Activated CD4-positive, alpha-beta T cell treated with anti-CD3 and anti-CD28 coated beads, Interleukin-2, amount 50 U/mL, for 4 hours (primary cell): ENCODE data around the gene ACTR5.
A peak's percentile ranks its signal among the peaks of the same experiment; 100 is the strongest.

Source experiments
- DNase-seq, 2 experiments: peaks; one replicate each; pipeline ENCODE4 v3.0.0-alpha.2; 2020

ACTR5 gene

DNA sequence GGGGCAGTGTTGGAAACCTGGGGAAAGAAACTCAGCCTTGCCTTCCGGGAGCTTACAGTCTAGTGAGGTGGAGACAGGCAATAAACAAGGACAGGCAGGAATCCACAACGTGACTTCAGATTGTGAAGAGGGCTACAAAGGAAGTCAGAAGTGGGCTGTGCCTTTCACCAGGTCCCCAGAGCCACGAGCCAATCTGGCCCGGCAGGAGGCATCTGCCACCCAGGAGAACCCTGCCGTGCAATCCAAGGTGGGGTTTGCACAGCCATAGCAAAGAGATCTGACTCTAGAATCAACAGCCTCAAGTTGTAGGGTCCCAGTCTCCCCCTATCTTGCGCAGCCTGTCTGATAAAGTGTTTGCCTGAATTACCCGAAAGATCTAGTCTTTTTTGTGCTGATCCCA is 18.5 kb upstream of the ACTR5 start:
- DNase-seq = no peak

DNA sequence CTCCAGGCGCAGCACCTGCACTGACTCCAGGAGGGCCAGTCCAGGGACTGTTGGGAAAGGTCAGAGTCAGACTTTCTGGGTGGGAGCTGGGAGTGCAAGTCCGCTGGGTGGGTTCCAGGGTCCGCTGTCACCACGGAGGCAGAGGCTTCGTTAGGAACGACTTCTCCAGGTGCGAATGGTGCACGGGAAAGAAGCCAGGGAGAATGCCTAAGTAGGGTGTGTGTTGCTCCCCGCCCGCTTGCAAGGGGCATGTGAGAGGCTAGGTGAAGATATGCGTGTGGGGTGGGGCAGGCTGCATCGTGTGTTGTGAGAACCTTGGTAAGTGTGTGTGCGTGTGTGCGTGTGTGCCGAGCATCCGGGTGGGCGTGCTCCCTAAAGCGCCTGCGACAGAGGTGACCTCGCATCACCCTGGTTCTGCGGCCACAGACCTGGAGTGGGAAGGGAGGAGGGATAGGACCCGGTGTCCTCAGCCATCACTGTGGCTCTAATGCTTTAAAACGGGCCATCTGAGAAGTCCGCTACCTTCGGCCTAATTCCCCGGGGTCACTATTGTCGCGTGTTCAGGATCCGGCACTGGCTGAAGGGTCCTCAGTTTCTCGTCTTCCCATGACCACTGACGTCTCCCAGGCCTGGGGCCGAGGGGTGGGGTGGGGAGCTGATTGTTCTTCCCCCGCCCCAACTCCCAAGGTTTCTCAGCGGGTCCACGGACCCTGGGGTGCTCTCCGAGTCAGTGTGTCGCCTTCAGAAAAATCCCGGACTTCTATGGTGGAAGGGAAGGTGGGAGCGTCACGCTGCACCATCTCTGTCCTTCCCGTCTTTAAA is 17.9 kb upstream of the ACTR5 start:
- DNase-seq = no peak

DNA sequence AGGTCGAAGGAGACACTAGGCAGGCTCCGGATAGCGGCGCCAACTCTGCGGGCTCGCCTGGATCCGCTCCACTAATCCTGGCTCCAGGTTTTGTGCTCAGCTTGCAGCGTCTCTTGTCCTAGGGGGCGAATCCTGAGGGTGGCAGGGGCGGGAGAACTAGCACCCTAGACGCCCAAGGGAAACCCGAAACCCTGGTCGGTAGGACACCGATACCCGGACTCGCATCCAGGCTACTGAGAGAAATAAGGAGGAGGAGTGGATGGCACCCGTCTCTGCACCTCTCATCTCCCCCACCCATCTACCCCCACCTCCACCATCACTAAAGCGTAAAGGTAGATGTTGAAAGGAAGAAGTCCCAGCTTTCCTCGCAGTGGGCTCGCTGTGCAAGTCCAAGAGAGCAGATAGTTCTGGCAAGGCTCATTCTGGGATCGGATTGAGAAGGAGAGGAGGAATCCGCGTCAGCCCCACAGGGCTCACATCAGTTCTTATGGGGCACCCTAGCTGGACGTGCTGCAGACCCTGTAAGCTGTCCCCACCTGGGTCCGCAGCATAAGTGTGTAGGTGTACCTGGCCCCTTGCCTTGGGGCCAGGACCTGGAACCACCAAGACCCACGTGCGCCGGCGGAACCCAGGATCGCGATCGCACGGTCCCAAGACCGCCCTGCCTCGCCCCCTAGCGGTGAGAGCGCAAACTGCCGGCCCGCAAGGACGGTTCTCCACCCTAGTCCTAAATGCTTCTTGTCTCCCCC is 17.1 kb upstream of the ACTR5 start:
- DNase-seq = peak; percentile 71 to 78

DNA sequence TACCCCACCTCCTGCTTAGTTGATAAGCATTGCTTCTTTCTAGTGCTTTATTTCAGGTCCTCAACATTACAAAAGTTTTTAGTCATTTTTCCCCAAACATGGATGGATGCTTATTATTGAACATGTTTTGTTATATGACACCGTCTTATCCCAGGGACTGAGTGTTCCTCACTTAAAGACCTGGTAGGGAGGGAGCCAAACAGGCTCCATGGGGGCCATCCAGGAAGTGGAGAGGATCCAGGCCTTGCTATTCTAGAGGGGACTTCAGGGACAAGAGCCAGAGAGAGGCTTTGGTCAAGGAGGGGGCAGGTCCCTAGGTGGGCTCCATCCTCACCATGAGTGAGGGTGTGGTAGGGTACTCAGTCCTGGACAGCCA is 16.5 kb upstream of the ACTR5 start:
- DNase-seq = no peak

DNA sequence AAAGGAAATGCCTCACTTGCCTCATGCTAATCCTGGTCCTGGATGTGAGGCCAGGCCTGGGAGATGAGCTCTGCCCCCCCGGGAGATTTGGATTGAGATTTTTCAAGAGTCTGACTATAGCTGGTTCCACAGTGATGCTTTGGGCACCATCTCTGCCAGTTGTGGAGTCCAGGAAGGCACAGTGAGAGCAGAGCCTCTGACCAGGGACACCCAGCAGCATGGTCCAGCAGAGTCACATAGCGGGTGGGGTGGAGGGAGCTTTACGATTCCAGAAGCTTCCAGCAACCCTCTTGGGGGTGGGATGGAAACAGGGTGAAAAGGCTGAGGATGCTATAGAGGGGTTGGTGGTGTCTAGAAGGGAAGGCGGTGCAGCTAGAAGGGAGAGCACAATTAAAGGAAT is 15.3 kb upstream of the ACTR5 start:
- no peak for DNase-seq

DNA sequence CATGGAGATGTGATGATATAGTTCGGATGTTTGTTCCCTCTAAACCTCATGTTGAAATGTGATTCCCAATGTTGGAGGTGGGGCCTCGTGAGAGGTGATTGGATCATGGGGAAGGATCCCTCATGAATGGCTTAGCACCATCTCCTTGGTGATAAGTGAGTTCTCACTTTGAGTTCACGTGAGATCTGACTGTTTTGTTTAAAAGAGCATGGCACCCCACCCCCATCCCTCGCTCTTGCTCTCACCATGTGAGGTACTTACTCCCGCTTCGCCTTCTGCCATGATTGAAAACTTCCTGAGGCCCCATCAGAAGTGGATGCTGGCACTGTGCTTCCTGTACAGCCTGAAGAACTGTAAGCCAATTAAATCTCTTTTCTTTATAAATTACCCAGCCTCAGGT is 13.1 kb upstream of the ACTR5 start:
- DNase-seq = no peak

DNA sequence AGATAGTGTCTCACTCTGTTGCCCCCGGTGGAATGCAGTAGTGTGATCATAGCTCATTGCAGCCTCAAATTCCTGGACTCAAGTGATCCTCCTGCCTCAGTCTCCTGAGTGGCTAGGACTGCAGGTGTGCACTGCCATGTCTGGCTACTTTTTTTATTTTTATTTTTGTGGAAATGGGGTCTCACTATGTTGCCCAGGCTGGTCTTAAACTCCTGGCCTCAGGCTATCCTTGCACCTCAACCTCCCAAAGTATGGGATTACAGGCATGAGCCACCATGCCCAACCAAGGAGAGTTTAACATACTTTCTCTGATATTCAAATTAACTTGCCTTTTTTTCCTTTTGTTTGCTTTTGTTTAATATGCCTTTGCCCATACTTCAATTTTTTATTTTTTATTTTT is 10.4 kb upstream of the ACTR5 start:
- DNase-seq = no peak

DNA sequence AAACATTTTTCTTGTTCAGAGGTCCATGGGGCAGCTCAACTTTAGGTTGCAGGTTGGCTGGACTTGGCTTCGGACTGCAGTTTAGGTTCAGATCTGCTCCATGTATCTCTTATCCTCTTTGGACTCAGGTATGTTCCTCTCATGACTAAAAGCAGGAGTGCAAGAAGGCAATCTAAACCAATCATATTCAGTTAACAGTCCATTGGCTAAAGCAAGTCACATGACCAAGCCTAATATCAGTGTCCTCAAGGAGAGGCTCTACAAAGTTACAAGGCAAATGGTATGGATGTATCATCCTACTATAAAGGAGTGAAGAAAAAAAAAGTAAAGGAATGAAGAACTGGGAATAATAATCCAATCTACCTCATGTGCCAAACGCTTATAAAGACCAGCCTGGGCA is 2.5 kb upstream of the ACTR5 start:
- DNase-seq = no peak

DNA sequence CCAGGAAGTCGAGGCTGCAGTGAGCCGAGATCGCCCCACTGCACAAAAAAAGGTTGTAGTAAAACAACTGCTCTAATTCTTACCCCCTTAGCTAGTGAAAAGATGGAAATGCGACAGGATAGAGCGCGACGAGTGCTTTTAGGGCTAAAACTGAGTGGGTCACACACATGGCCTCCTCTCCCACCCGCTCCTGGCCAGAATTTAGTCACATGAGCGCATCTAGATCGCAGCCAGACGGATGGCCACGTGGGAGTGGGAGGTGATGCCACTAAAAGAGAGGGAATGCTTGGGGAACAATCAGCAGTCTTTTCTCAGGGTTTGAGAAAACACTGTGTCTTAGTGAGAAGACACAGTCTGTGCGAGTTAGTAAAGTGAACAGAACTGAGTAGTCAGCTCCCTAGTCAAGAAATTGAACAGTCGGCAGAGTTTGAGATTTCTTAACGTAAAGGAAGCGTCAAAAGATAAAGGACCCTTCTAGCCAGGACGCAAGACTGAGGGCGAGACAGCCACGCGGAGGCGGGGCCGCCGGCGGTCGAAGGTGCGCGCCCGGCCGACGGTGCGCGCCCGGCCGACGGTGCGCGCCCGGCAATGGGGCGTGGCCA is 664 bp upstream of the ACTR5 start:
- DNase-seq = no peak

DNA sequence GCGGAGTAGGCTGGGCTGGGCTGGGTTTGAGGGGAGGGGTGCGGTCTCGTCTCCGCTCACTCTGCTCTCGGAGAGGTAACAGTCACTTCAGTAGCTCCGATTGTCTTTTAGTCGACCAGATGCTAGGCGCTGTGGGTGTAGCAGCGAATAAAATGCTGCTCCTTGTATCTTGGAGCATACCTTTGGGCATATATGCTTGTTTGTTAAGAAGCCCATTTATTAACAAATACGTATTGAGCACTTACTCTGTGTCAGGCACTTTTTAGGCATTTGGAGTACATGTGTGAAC is 545 bp downstream of the ACTR5 start:
- peak; percentile 57 to 60 for DNase-seq

DNA sequence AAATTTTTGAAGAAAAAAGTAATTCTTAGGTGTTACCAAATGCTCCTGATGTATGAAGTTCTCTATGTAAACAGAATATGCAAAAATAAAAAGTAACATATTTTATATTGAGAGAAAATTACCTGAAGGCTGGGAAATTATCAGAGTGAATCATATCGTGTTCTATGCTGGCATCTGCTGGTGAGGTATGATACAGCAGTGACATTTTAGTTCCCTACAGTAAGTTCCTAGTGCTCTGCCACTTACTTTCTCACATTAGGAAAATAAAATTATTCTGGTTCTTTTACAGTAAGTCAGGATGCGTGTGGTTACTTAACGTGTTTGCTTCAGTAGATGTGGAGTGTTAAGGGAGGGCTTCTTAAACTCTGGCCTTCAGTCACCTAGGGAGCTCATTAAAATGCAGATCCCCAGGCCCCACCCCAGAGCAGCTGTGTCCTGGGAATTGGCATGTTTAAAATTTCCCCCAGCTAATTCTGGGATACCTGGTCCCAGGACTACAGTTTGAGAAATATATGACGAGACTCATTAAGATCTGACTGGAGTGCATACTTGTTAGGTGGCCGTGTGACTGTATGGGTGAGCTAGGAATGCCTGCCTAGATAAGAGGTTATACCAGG is 3.2 kb downstream of the ACTR5 start:
- DNase-seq = no peak

DNA sequence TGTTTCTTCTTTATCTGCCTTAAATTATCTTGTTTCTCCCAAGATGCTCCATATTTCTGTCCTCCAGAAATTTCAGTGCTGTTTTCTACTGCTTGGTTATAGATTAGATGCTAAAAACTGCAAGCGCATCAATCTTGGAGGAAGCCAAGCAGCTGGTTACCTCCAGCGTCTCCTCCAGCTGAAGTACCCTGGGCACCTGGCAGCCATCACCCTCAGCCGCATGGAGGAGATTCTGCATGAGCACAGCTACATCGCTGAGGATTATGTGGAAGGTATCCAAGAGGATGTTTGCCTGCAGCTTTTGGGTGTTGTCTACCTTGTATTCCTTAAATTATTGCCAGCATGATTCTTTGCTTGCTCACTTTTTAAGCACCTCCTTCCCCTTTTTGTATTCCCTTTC is 3.8 kb downstream of the ACTR5 start:
- DNase-seq = no peak

DNA sequence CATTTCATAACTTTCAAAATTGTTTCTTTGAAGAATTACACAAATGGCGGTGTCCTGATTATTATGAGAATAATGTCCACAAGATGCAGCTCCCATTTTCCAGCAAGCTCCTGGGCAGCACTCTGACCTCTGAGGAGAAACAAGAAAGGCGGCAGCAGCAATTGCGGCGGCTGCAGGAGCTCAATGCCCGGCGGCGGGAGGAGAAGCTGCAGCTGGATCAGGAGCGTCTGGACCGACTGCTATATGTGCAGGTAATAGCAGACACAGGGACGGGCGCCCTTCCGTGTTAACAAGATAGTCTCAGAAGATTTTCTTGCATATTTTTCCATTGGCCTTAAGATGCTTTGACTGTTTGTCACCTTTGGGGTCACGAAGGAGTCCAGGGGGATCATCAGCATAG is 6.7 kb downstream of the ACTR5 start:
- DNase-seq = no peak

DNA sequence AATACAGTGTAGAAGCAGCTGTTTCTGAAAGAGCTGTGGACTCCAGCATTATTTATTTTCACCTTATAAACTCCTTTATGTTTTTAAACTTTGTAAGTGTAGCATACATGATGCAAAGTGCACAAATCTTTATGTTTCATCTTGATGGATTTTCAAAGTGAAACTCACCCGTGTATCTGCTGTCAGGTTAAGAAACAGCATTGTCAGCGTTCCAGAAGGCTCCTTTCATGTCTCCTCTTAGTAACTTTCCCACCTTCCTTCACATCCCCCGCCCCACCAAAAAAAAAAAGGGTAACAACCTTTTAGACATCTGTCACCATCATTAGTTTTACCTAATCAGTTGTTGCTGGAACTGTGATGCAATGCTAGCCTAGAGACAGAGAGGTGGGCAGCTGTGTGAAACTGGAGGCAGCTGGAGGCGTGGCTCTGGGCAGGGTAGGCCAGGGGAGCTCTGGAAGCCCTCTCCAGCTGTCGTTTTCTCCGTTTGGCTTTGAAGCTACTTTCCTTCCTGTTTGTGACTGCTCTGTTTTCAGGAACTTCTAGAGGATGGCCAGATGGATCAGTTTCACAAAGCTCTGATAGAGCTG is 7.2 kb downstream of the ACTR5 start:
- no peak for DNase-seq

DNA sequence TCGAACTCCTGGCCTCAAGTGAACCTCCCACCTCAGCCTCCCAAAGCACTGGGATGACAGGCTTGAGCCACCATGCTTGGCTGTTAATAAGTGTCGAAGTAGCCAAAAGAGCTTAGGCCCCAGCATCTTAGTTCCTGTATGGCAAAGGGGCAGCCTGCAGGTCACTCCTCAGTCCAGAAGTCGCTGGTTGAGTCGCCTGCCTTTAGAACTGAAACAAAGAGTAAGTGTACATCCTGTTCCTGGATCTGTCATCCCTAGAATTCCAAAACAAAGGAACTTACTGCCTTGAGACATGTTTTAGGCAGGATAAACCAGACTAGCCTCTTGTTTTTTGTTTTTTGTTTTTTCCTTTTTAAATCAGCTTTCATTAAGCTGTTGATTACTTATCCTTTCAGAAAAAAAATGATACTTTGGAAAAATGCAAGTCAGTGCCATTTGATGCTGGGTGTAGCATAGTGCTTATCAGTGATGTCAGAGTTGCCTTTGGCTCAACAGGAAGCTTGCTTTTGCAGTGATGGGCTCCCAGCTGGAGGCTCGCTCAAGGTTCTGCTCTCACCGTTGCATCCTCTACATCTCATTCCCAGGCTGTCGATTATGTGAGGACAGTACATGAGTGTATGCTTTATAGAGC is 9.0 kb downstream of the ACTR5 start:
- DNase-seq = no peak

DNA sequence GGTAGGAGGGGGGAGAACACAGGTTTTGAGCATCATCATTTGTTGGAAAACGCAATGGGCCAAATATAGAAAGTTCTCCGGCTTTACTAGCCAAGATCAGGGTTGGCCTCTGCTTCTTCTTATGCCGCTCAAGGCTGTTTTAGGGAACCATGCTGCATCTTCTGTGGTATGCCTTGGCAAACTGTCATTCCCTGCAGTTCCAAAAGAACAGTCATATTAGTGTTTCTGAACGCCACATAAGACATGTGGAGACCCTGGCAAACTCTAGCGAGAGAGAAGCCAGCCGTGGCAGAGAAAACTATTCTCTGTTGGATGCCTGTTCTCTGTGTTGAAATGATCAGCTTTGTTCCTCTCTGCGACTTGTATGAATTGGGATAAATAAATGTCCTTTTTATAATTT is 10.8 kb downstream of the ACTR5 start:
- no peak for DNase-seq

DNA sequence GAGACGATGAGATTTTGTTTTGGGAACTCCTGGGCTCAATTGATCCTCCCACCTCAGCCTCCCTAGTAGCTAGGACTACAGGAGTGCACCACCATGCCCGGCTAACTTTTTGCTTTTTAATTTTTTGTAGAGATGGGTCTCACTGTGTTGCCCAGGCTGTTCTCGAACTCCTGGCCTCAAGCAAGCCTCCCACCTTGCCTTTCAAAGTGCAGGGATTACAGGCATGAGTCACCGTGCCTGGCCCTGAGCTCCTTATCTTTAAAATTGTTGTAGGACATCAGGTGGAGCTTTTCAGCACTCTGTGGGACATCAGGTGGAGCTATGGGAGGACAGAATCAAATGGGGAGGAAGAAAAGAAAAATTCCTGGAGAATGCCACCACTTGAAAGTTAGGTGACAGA is 12.7 kb downstream of the ACTR5 start:
- no peak for DNase-seq

DNA sequence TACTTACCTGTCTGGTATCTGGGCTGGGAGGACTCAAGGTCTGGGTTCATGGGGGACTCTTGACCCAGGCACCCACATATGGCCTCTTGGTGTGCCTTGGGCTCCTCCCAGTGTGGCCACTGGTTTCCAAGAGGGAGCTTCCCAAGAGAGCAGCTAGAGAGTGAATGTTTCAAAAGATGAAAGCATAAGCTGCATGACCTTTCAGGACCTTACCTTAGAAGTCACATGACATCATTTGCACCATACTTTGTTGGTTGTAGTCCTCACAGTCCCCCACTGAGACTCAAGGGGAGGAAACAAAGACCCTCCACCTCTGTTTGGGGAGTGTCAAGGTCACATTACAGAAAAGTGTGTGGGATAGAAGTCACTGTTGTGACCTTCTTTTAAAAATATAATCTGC is 13.9 kb downstream of the ACTR5 start:
- DNase-seq = no peak

DNA sequence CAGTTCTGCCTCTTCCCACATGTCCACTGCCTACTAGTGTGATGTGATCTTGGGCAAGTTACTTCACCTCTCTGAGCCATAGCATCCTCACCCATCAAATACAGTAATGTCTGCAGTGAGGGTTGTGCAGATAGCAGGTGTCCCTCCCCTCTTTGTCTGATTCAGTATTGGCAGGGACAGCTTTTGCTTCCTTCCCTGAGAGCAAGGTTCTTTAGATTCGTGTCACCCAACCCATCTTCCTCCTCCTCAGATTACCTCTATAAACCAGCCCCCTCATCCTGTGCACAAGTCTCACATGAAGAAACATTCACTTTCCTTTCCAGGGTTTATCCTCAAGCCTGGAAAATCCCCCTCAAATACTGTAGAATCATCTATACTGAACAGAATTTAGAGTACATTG is 15.4 kb downstream of the ACTR5 start:
- no peak for DNase-seq

DNA sequence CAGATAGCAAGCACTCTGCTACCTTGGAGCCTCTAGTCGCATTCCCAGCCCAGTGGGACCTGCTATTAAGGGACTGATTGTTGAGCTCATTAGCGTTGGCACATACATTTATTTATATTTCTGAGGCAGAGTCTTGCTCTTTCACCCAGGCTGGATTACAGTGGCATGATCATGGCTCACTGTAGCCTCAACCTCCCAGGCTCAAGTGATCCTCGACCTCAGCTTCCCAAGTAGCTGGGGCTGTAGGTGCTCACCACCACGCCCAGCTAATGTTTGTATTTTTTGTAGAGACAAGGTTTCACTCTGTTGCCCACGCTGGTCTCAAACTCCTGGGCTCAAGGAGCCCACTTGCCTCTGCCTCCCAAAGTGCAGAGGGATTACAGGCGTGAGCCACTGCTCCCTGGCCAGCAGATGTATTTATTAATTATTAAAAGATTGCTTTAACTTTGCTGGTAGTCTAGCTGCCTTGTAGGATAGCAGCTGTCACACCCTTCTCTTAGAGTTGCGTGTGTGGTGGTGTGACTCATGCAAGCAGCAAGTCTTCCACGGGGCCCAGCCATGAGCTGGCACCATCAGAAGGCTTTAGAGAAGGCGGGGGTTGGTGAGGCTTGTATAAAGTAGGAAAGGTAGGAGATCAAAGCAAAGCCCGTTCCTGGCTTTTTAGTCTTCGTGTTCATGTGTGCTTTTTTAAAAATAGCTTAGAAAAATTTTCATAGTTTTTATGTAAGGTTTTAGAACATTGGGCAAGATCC is 16.5 kb downstream of the ACTR5 start:
- DNase-seq = peak; percentile 25 to 33

DNA sequence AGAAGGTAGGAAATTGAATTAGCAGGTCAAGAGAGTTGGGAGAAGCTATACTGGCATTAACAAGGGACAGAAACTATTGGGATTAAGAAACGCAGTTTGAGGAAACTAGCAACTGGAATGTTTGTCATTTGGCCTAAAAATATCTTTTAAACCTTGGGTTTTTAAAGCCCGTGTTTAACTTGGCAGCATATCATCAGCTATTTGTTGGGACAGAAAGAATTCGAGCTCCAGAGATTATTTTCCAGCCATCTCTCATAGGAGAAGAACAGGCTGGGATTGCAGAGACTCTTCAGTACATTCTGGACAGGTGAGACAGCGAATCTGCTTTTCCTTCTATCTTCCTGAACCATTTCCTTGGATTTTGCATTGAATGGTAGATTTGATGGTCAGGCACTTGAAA is 17.8 kb downstream of the ACTR5 start:
- no peak for DNase-seq
